Measurements from ENCODE around the gene PTPN14.
"Not testable (repeated sequence)": the region's sequence is repeated elsewhere in the genome, so short reads cannot be mapped to it uniquely, and the experiment has no call there.

The PTPN14 gene

DNA sequence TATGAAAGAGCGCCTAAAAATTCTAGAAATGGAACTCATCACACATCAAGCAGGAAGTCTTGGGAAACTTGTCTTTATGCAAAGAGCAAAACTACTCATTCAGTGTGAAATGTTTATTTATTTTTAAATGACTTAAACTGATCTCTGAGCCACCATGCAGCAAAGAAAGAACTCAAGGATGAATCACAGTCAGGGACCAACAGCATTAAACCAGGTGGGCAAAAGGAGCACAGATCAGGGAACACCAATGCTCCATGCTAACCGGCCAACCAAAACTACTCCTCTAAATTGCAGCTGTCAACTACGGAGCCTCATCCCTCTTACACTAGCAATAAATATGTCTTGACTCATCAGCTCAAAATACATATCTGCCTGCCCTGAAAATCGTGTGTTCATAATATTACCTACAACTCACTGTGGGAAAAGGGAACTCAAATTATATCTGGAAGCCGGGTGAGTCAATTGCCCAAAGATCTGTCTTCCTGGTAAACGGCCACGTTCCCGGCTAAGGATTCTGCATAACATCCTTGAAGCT lies 129.2 kb downstream of the PTPN14 start:
- DNase-seq = no peak

DNA sequence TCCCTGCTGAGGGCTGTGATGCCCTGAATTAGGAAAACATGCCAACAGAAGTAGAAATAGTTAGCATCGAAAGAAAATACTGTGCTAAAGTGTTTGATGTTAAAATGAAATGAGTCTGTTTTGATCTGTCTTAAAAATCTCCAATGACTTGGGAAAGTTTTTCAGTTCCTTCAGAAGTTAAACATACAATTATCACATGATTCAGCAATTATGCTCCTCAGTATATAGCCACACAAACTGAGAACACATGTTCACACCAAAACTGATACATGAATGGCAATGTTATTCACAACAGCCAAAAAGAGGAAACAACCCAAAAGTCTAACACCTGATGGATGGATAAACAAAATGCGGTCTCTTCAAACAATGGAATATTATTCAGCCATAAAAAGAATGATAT lies 130.6 kb downstream of the PTPN14 start:
- DNase-seq = no peak

DNA sequence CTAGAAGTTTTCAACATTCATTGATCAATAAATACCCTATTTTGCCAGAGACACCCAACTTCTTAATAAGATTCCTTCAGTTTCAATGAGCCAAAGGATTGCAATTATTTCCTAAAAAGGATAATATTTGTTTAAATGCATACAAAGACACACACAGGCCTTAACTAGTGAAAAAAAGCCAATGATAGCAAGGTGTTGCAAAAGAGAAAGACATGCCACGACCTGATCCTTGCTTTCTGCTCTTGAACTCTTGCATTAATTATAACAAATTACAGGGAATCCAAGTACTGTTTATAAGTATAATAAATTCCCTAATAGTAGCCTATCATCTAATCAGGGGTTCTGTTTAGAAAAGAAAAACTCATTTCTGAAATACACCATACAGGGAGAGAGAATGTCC lies 131.1 kb downstream of the PTPN14 start:
- no peak for DNase-seq

DNA sequence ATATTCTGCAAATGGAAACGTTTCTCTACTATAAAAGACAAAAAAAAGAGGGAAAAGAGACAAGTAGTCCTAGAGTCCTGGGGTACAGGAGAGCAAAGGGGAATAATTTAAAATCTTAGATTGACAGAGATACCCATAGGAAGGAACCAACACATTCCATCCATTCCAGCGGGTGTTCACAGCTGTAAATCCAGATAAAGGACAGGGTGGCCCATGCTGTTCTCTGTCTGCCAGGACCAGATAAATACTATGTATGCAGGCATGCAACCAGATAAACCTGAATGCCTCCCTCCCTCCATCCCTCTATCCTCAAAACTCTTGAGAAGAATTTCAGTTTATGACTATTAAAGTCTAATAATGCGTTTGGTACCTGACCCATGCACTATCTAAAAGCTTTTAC lies 131.8 kb downstream of the PTPN14 start:
- no peak for DNase-seq

DNA sequence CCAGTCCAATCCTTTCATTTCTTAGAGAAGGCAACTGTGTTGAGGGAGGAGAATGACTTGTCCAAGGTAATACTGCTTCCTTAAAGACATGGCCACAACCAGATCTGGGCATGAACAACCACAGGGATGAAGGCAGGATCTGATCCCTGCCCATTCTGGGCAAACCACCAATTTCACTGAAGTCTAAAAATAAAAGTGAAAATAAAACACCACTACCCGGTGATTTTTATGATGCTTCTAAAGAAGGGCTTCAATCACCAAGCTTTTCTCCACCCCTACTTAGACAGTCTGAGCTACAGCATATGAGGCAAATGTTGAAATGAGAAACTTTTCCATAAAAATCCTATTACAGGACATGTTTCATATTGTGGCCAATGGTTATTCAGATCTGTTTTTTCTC lies 133.0 kb downstream of the PTPN14 start:
- no peak for DNase-seq

DNA sequence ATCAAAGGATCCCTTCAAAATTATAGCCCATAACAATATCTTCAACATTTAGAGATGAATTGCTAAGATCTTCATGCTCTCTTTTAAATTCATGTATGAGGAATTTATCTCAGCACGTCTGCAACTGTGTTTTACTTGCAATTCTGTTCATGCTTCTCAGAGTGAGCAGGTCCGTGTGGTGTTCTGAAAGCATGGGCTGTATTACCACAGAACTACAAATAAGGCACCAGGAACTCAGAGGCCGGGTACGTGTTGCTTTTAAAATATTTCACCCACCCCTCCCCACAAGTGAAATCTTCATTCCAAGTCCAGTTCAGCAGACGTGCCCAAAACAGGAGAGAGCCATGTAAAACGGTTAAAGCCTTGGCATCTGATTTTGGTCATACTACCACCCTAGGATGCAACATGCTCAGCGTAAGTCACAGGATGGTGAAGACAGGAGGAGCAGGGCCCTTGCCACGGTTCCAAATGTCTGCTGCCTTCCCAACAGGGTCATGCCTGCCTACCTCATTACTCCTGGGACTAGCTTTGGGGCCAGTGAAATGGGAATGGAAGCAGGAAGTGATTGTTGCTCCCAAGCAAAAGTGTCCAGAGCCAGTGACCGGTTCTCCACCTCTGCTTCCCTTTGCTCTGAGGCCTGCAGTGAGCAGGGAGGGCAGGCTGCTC lies 133.7 kb downstream of the PTPN14 start:
- DNase-seq = no peak

DNA sequence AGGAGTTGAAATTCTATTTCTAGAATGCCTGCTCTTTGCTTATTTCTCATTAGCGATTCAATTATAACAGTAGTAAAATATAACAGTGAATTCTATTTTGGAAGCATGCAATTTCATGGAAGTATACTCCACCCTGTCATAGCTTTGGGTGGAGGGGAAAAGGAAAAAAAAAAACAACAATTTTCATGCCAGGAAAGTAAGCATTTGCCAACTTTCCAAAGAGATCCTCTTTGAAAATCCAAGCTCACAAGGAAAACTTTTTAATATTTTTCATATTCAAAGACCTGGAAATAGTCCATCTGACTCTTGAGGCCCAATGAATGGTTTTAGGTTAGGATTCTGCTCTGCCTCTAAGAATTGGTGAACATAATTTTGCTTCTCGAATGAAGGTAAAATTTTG lies 134.5 kb downstream of the PTPN14 start:
- DNase-seq = no peak

DNA sequence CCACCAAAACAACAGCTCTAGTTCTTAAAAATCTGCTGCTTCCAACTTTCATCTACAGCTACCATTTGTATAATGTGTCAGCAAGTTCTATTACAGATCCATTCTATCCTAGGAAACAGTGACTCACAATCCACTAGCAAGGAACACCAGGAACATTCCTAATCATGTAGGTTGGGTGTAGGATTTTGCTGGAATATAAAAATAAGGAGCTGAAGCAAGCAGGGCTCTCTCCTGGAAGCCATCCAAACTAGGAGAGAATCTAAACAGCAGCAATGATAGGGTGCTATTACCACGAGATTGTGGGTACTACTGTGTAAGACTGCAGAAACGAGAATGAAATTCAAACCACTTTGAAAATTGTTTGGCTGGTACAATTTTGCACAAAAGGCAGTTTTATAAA lies 135.0 kb downstream of the PTPN14 start:
- DNase-seq = no peak

DNA sequence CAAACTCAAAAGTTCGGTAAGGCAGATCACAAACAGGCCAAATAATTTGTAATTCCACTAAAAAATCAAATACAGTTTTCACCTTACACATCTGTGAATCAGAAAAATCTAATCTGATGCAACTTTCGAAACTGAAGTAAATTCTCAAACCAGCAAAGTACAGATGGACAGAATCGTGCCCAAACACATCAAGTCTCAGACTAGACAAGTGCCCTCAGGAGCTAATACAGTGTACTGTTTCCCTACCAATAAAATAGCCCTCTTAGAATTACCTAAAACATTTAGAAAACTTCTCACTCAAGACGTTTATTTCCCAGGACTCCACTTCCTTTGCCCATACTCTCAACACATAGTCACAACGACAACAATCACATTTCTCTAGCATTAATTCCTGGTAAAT lies 136.3 kb downstream of the PTPN14 start:
- DNase-seq = no peak

DNA sequence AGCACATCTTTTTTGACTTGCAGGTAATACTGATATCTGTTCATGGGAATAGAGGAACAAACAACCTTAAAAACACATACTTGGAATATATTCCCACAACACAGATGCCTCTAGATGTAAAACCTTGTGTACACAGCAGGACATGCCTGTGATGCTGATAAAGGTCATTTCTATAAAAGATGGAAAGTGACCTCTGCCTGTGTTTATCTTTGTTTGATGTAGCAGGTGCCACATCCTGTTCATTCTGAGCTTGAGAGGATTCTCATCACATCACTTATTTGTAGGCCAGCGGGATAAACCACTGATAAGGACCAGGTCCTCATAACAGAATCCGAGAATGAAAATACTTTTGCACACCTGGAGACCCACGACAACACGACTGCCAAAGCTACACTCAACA lies 136.7 kb downstream of the PTPN14 start:
- DNase-seq = no peak

DNA sequence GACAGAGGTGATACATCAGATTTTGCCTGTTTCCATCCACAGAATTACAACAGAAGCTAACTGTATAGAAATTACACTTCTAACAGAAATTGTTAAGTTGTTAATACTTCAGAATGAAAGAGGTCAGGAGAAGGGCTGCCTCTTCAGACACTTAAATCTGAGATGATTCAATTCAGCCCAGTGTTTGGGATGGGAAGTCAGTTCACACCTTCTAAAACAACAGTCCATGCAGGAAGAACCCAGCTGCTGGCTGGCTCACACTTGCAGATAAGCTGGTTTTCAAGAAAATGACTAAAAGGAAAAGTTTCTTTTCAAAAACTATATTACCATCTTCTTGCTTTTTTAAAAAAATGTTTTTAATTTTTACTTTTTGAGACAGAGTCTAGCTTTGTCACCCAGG lies 138.1 kb downstream of the PTPN14 start:
- DNase-seq = no peak

DNA sequence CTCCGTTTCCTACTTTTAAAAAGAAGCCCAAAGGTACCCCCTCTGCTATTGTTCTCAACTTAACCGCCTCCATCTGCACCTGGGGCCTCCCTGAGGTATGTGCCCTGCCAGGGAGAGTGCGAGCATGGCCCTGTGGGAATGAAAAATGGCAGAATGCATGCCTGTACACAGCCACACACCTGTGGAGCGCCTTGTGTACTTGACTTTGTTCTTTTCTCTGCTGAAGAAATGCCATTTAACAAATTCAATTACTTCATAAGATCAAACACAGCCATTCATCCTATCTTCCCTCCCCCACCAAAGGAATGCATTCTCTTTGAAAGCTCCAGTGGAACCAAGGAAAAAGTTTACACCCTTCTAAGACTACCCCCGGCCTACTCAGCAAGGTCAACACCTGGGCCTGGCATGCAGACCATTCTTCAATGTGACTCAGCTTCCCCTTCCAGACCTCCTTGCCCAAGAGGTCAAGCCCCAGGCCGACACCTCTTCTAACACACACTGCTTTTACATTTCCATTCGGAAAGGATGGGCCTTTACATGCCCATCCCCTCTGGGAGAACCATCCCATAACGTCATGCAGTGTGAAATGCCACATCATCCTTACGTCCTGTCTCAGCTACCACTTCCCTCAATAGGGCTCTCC lies 146.7 kb downstream of the PTPN14 start:
- no peak for DNase-seq

DNA sequence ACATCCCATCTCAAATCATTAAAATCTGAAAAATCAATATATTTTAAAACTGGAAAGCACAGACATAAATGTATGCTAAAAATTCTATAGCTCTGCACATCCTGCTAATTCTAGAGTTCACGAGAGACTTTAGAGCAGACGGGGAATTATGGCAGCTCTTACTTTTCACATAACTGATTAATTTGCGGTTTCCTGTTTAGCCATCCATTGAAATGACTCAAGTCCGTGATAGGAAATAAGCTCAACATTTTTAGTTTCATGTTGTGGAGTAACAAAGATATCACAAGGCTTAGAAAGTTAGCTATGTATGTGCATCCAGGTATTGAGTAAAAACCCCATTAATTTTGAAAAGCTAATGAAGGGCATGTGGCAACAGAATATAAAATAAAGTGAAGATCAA lies 147.2 kb downstream of the PTPN14 start:
- no peak for DNase-seq

DNA sequence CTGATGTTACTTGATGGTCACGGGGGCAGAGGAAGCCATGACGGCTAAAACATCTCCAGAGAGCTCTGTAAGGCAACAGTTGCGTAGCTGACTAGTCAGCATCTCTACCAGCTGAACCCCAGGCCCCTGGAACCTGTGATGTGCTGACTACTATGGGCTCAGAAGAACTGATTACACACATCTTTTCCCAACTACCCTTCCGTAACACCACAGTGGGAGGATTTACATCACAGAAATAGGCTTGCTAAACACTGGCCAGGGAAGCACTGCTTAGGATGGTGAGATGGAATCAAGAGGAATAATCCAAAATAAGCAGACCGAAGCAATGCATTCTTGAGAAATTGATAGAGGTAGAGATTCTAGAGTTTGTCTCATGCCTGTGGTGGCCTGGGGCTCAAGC lies 148.0 kb downstream of the PTPN14 start:
- no peak for DNase-seq

DNA sequence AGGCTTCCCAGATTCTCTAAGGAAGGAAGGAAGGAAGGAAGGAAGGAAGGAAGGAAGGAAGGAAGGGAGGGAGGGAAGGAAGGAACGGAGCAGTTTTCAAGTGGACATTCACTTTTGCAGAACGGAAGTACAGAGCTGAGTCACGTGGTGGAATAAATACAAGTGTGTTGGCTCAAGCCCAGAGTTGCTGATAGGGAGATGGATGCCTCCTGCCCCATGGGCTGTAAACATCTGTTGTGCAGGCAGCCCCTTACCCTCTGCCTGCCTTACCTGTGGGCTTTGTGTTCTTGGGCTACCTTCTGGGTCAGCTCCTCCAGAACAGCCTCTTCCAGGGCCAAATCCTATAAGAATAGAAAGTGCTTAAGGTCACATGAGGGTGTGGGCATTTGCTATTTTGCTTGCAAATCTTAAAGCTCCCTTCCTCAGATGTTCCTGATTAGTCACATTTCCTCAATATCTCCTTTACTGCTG lies 148.8 kb downstream of the PTPN14 start:
- no peak for DNase-seq

DNA sequence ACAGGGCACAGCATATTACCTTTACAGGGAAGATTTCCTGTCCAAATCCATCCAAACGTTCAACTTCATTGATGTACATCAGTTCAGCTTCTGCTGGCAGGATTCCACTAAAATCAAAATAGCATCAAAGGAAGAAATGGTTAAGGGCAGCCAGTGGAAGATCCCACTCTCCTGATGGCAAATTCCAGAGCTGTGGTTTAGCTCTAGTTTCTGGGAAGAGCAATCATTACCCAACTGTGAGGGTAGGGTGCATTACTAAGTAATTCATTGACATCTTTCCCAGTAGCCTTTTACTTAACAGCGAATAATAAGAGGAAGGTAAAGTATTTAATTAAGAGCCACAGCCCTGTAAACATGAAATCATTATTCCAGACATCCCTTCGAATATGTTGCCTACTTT lies 149.7 kb downstream of the PTPN14 start:
- DNase-seq = no peak

DNA sequence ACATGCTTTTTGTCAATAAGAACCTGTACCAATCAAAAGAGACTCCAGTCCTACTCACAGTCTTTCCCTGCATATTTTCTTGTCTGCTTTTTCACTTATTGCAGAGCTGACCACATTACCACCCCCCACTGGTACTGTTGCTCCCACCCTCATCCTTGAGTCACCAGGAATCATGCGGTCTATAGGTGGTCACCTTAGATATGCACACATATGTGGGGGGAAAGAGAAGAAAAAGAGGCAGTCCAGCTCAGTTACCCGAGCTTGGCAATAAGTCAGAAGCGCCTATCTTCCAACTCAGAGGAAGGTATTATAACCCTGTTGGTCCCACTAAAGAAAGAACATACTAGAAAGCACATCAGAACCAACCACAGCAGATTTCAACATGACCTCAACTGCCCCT lies 151.3 kb downstream of the PTPN14 start:
- no peak for DNase-seq

DNA sequence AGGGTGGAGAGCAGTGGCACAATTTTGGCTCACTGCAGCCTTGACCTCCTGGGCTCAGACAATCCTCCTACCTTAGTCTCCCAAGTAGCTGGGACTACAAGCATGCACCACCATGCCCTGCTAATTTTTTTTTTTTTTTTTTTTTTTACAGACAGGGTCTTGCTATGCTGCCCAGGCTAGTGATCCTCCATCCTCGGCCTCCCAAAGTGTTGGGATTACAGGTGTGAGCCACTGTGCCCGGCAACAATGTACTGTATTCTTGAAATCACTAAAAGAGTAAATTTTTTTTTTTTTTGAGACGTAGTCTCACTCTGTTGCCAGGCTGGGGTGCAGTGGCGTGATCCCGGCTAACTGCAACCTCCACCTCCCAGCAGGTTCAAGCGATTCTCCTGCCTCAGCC lies 152.9 kb downstream of the PTPN14 start:
- DNase-seq = no peak

DNA sequence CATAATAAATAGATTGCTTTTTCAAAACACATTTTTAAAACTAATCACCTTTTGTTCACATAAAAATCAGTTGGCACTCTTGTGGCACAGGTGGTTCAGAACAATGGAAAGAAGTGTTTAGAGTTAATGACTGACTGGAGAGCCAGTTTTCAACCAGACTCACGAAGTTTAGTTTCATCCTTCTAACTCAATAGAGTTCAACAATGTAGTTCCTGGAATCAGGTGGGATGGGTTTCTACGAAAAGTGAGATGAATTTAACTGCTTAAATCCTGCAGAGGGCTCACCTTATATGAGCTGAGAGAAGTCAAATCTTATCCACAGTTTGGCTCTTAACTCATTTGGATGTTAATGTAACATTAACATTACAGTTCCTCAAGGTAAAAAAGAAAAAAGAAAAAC lies 153.9 kb downstream of the PTPN14 start:
- DNase-seq = no peak

DNA sequence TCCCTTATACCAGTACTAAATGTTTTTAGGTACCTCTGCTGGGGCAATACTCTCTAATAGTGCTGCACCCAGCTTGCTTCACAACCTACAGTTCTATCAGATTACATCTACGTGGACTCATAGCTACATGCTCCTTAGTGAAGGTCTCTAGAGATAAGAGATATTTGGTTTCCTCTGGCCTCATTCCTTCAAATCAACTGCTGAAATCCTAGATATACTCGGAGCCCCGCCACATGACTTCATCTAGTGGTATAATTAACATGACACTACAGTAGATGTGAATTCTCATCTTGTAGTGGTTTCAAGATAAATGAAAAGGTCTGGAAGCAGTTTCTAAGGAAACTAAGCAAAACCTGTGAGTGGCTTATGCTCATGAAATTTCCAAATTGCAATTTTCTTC lies 155.1 kb downstream of the PTPN14 start:
- DNase-seq = no peak

DNA sequence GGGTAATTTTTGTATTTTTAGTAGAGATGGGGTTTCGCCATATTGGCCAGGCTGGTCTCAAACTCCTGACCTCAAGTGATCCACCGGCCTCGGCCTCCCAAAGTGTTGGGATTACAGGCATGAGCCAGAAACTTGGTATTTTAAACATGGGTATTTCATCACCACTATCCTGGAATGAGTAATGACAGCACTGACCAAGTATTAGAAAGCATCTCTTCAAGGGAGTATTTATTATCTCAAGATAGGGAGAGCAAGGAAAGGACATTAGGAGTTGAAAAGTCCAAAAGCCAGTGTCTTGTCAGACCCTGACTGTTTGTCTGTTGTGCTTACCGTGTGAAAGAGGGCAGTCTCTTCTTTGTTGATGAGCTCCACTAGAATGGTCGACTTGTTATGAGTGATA lies 156.8 kb downstream of the PTPN14 start:
- DNase-seq = not testable (repeated sequence)

DNA sequence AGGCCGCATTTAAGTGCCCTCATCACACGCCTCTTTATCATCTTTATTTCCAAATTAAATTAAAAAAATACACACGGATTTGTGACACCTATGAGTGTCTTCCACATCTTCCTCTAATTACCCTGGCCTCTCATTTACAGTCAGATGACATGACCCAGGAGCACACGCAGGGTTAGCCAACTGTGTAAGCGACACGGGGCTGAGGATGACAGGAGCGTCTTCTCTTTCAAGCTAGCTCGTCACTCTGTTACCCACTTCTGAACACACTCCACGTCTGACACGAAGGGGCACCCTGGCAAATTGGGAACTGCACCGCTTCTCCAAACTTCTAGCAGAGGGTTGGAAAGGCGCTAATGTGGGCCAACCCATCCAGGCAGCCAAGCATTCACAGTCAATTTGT lies 158.3 kb downstream of the PTPN14 start:
- DNase-seq = no peak

DNA sequence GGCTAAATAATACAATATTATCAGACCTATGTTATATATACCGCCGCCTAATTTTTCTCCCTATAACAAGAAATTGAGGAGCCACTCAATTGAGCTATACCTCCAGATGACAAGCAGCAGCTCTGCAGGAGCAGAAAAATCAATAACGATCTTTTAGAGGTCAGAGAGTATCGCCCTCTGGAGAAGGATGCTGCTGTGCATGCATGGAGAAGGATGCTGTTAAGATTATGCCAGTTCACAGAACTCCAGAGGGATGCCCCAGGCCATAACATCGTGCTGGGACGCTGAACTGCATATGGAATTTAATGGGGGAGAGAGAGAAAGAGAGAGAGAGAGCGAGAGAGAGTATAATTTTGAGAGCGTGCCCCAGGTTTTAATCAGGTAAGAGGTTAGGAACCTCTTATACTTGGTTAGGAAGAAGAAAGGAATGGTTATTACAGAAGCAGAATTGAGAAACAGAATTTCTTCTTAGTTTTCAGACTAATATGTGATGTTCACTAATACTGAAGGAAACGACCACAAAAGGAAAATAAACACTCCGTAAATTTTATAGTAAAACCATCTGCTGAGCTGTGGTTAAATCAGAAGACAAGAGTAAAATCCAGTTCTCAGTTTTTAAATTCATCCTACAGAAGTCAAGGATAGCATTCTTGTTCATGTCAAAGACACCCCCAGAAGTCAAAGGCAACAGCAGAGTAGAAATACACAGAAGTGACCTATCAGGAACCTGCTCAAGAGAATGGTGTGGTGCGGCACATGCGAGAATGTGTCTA lies 159.3 kb downstream of the PTPN14 start:
- no peak for DNase-seq

DNA sequence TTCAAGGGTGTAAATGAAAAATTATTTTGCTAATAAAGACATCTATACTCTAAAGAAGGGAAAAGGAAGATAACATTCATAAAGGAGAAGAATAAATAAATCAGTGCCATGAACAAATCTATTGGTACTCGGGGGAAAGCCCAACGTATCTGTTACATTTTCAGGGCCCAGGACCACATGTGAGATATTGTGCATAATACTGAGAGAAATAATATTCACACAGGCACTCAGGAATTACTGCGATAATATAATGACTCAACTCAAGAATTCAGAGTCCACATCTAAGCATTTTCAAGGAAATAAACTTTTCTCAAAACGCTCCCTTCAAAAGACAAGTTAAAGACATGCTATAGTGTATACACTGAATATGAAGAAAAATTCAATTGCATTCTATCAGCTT lies 161.7 kb downstream of the PTPN14 start:
- DNase-seq = no peak

Measured in DMS79 (cell line).